Activated CD4-positive, alpha-beta memory T cell treated with anti-CD3 and anti-CD28 coated beads for 36 hours (primary cell): ENCODE measurements around the gene ARHGEF17. TPM values are rescaled to one million over a fixed set of nuclear protein-coding genes. Genes with fewer than 3 reads are reported as not detected.

Experiments used
- CTCF ChIA-PET: fragments of 350-600 bp; sonication (Branson Sonifier 250); formaldehyde crosslinking; loops from one replicate; lab custom pipeline; 2021; ENCODE audit warnings: antibody characterized with exemption, inconsistent platforms; lab: Charles Lee
- POLR2A ChIA-PET: fragments of 350-600 bp; sonication (Branson Sonifier 250); formaldehyde crosslinking; loops from one replicate; lab custom pipeline; 2021; ENCODE audit warnings: antibody characterized with exemption; lab: Charles Lee
- DNase-seq: peaks from one replicate; pipeline ENCODE4 v3.0.0-alpha.2; 2020
- H3K27ac Mint-ChIP-seq: one replicate; pipeline ENCODE4 v1.8.0; 2021; ENCODE audit warnings: mixed read lengths
- H3K27me3 Mint-ChIP-seq: one replicate; pipeline ENCODE4 v1.8.0; 2021; ENCODE audit warnings: mixed read lengths
- H3K36me3 Mint-ChIP-seq: one replicate; pipeline ENCODE4 v1.8.0; 2021; ENCODE audit warnings: mixed read lengths
- H3K4me1 Mint-ChIP-seq: one replicate; pipeline ENCODE4 v1.8.0; 2021; ENCODE audit warnings: low read depth, mixed read lengths
- H3K4me3 Mint-ChIP-seq: one replicate; pipeline ENCODE4 v1.8.0; 2021; ENCODE audit warnings: mild to moderate bottlenecking, mixed read lengths
- H3K9me3 Mint-ChIP-seq: one replicate; pipeline ENCODE4 v1.8.0; 2021; ENCODE audit warnings: mixed read lengths
- intact Hi-C: fragments of 100-400 bp; cut with micrococcal nuclease; formaldehyde crosslinking; loops from one replicate; pipeline ENCODE4 v1.15.1; 2023
- total RNA-seq, 2 experiments: library from RNA; stranded (reverse); gene quantifications; one replicate each; pipeline ENCODE4 v1.2.3, GENCODE V29; 2021

ARHGEF17 gene
- total RNA-seq, 2 experiments from 2014 or later = 0.07 TPM; not detected in 1

- CTCF ChIA-PET = interaction anchor here (1.5 to 1.8 kb wide), 2 partner anchors 39 to 89 kb away, joined by 4 to 5 read pairs; no protein-coding TSS in a partner anchor
- POLR2A ChIA-PET = no interaction called here
- no peak for DNase-seq
- H3K27ac Mint-ChIP-seq = no peak overlapping the region
- no peak overlapping the region for H3K4me3 Mint-ChIP-seq
- H3K9me3 Mint-ChIP-seq = no peaks in the 10 kb centered on the region
- no peaks in the 10 kb centered on the region for H3K27me3 Mint-ChIP-seq
- intact Hi-C loops = loop anchor here (5.0 kb wide), 1 partner anchor 83 kb away; the partner anchor contains the start of gene ARHGEF17
- peaks cover 26% of the 10 kb centered on the region for H3K4me1 Mint-ChIP-seq
- H3K36me3 Mint-ChIP-seq = peaks cover 1% of the 10 kb centered on the region
Measured at GRCh38 chr11:73389916-73390315, 81.8 kb downstream of the ARHGEF17 start.

- intact Hi-C loops = loop anchor here (5.0 kb wide), 1 partner anchor 84 kb away; the partner anchor contains the start of gene ARHGEF17
- Mint-ChIP-seq H3K9me3 (no peaks in the 10 kb centered on the region), H3K4me3 (no peak overlapping the region), H3K4me1 (peaks cover 16% of the 10 kb centered on the region), H3K27ac (no peak overlapping the region), H3K27me3 (no peaks in the 10 kb centered on the region), H3K36me3 (peaks cover 5% of the 10 kb centered on the region)
- ChIA-PET CTCF (interaction anchor here (1.5 to 3.2 kb wide), 3 partner anchors 39 to 88 kb away, joined by 4 to 108 read pairs (median 5); no protein-coding TSS in a partner anchor), POLR2A (no interaction called here)
- DNase-seq = no peak
Measured at GRCh38 chr11:73390601-73391565, 82.8 kb downstream of the ARHGEF17 start.

- peaks cover 10% of the 10 kb centered on the region for H3K4me1 Mint-ChIP-seq
- H3K27ac Mint-ChIP-seq = no peak overlapping the region
- intact Hi-C loops = loop anchor here (5.0 kb wide), 1 partner anchor 84 kb away; the partner anchor contains the start of gene ARHGEF17
- DNase-seq = no peak
- H3K36me3 Mint-ChIP-seq = peaks cover 10% of the 10 kb centered on the region
- no peak overlapping the region for H3K4me3 Mint-ChIP-seq
- CTCF ChIA-PET = interaction anchor here (3.2 kb wide), 1 partner anchor 40 kb away, joined by 108 read pairs; no protein-coding TSS in a partner anchor
- no peaks in the 10 kb centered on the region for H3K9me3 Mint-ChIP-seq
- H3K27me3 Mint-ChIP-seq = no peaks in the 10 kb centered on the region
- POLR2A ChIA-PET = interaction anchor here (2.3 kb wide), 1 partner anchor 14 kb away, joined by 6 read pairs; no protein-coding TSS in a partner anchor
Measured at GRCh38 chr11:73391665-73392064, 83.6 kb downstream of the ARHGEF17 start.

- CTCF ChIA-PET = interaction anchor here (0.6 to 3.2 kb wide), 14 partner anchors 11 to 488 kb away, joined by 3 to 108 read pairs (median 4); partner anchors contain the start of gene ARHGEF17
- H3K9me3 Mint-ChIP-seq = no peaks in the 10 kb centered on the region
- DNase-seq = no peak
- H3K36me3 Mint-ChIP-seq = peaks cover 10% of the 10 kb centered on the region
- no peaks in the 10 kb centered on the region for H3K27me3 Mint-ChIP-seq
- no peak overlapping the region for H3K4me3 Mint-ChIP-seq
- H3K27ac Mint-ChIP-seq = no peak overlapping the region
- H3K4me1 Mint-ChIP-seq = peaks cover 6% of the 10 kb centered on the region
- POLR2A ChIA-PET = interaction anchor here (1.5 to 2.3 kb wide), 2 partner anchors 15 to 41 kb away, joined by 6 to 12 read pairs; no protein-coding TSS in a partner anchor
- intact Hi-C loops = loop anchor here (1.0 to 5.0 kb wide), 2 partner anchors 41 to 85 kb away; partner anchors contain the start of gene ARHGEF17
Measured at GRCh38 chr11:73392108-73393010, 84.3 kb downstream of the ARHGEF17 start.

- ChIA-PET CTCF (interaction anchor here (0.6 to 3.2 kb wide), 17 partner anchors 10 to 488 kb away, joined by 3 to 108 read pairs (median 4); partner anchors contain the start of gene ARHGEF17), POLR2A (interaction anchor here (1.5 to 2.3 kb wide), 2 partner anchors 16 to 42 kb away, joined by 6 to 12 read pairs; no protein-coding TSS in a partner anchor)
- peaks cover 10% of the 10 kb centered on the region for H3K36me3 Mint-ChIP-seq
- intact Hi-C loops = loop anchor here (1.0 to 5.0 kb wide), 2 partner anchors 42 to 86 kb away; partner anchors contain the start of gene ARHGEF17
- no peak for DNase-seq
- no peaks in the 10 kb centered on the region for H3K27me3 Mint-ChIP-seq
- peaks cover 4% of the 10 kb centered on the region for H3K4me1 Mint-ChIP-seq
- no peak overlapping the region for H3K27ac Mint-ChIP-seq
- H3K9me3 Mint-ChIP-seq = no peaks in the 10 kb centered on the region
- no peak overlapping the region for H3K4me3 Mint-ChIP-seq
Measured at GRCh38 chr11:73393011-73393380, 84.9 kb downstream of the ARHGEF17 start.

- no peaks in the 10 kb centered on the region for H3K9me3 Mint-ChIP-seq
- no peaks in the 10 kb centered on the region for H3K27me3 Mint-ChIP-seq
- no peak overlapping the region for H3K27ac Mint-ChIP-seq
- H3K36me3 Mint-ChIP-seq = peaks cover 10% of the 10 kb centered on the region
- ChIA-PET CTCF (interaction anchor here (0.6 to 3.2 kb wide), 17 partner anchors 9 to 267 kb away, joined by 3 to 108 read pairs (median 4); partner anchors contain the start of gene ARHGEF17), POLR2A (interaction anchor here (0.5 to 2.3 kb wide), 3 partner anchors 17 to 514 kb away, joined by 3 to 12 read pairs (median 6); no protein-coding TSS in a partner anchor)
- H3K4me1 Mint-ChIP-seq = no peaks in the 10 kb centered on the region
- no peak overlapping the region for H3K4me3 Mint-ChIP-seq
- peak; percentile 75 for DNase-seq
- intact Hi-C loops = loop anchor here (1.0 to 5.0 kb wide), 2 partner anchors 42 to 86 kb away; partner anchors contain the start of gene ARHGEF17
Measured at GRCh38 chr11:73393479-73394415, 85.7 kb downstream of the ARHGEF17 start.

- POLR2A ChIA-PET = no interaction called here
- Mint-ChIP-seq H3K4me3 (no peak overlapping the region), H3K36me3 (peaks cover 10% of the 10 kb centered on the region), H3K4me1 (no peaks in the 10 kb centered on the region), H3K9me3 (no peaks in the 10 kb centered on the region), H3K27ac (no peak overlapping the region), H3K27me3 (no peaks in the 10 kb centered on the region)
- no peak for DNase-seq
- intact Hi-C loops = loop anchor here (5.0 kb wide), 1 partner anchor 87 kb away; the partner anchor contains the start of gene ARHGEF17
- CTCF ChIA-PET = interaction anchor here (1.9 to 3.2 kb wide), 2 partner anchors 15 to 43 kb away, joined by 5 to 108 read pairs; no protein-coding TSS in a partner anchor
Measured at GRCh38 chr11:73394416-73395296, 86.6 kb downstream of the ARHGEF17 start.

GRCh38 chr11:73395297-73396208, 87.5 kb downstream of the ARHGEF17 start:
- H3K4me3 Mint-ChIP-seq = no peak overlapping the region
- ChIA-PET CTCF (interaction anchor here (0.9 to 2.5 kb wide), 3 partner anchors 10 to 265 kb away, joined by 3 to 15 read pairs (median 4); no protein-coding TSS in a partner anchor), POLR2A (no interaction called here)
- no peak for DNase-seq
- H3K27ac Mint-ChIP-seq = no peak overlapping the region
- no peaks in the 10 kb centered on the region for H3K27me3 Mint-ChIP-seq
- H3K4me1 Mint-ChIP-seq = no peaks in the 10 kb centered on the region
- H3K36me3 Mint-ChIP-seq = peaks cover 10% of the 10 kb centered on the region
- no peaks in the 10 kb centered on the region for H3K9me3 Mint-ChIP-seq
- intact Hi-C loops = no loop called here
